Subcutaneous adipose tissue (tissue), 4 donors: ENCODE results near the gene COLQ. TPM values are rescaled to one million over a fixed set of nuclear protein-coding genes. Genes with fewer than 3 reads are reported as not detected.

Experiments
- total RNA-seq, 4 donors: library from RNA; depleted of rRNA; stranded (reverse); fragments of >200 nt; gene quantifications; one replicate each; pipeline ENCODE4 v1.1.0, GENCODE V29; 2016
- TF ChIP-seq, protein P1 (sequence below): fragments of 450-650 bp; IDR thresholded peaks from one replicate; pipeline ENCODE4 v1.5.1; 2016; ENCODE audit warnings: low read depth, mild to moderate bottlenecking, control low read depth, antibody characterized with exemption, moderate library complexity

COLQ gene
- total RNA-seq, result 1 to 10 TPM; 2.0 to 5.1 (median 3.5) TPM

- TF ChIP-seq, protein P1, sequence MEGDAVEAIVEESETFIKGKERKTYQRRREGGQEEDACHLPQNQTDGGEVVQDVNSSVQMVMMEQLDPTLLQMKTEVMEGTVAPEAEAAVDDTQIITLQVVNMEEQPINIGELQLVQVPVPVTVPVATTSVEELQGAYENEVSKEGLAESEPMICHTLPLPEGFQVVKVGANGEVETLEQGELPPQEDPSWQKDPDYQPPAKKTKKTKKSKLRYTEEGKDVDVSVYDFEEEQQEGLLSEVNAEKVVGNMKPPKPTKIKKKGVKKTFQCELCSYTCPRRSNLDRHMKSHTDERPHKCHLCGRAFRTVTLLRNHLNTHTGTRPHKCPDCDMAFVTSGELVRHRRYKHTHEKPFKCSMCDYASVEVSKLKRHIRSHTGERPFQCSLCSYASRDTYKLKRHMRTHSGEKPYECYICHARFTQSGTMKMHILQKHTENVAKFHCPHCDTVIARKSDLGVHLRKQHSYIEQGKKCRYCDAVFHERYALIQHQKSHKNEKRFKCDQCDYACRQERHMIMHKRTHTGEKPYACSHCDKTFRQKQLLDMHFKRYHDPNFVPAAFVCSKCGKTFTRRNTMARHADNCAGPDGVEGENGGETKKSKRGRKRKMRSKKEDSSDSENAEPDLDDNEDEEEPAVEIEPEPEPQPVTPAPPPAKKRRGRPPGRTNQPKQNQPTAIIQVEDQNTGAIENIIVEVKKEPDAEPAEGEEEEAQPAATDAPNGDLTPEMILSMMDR, result no peak
Measured at GRCh38 chr3:15521573-15521965, at the start of gene COLQ. Gene COLQ (minus strand): TSS chr3:15521706. CDS start chr3:15521625, 81 bp downstream.

- TF ChIP-seq, protein P1, result no peak
Measured at GRCh38 chr3:15563190-15563589, 41.7 kb upstream of the COLQ start.

GRCh38 chr3:15562560-15562959, 41.1 kb upstream of the COLQ start:
- TF ChIP-seq, protein P1, result no peak

DNA sequence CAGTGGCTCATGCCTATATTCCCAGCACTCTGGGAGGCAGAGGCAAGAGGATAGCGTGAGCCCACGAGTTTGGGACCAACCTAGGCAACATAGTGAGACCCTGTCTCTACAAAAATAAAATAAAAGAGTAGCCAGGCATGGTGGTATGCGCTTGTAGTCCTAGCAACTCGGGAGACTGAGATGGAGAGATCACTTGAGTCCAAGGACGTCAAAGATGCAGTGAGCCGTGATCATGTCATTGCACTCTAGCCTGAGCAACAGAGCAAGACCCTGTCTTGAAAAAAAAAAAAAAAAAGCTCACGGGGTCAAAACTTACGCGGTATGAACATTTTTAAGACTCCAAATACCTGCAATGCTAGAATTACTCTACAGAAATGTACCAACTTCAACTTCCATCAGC, 37.1 kb upstream of the COLQ start:
- TF ChIP-seq, protein P1, result no peak

- TF ChIP-seq, protein P1, result no peak
Measured at GRCh38 chr3:15557511-15557946, 36.0 kb upstream of the COLQ start.

DNA sequence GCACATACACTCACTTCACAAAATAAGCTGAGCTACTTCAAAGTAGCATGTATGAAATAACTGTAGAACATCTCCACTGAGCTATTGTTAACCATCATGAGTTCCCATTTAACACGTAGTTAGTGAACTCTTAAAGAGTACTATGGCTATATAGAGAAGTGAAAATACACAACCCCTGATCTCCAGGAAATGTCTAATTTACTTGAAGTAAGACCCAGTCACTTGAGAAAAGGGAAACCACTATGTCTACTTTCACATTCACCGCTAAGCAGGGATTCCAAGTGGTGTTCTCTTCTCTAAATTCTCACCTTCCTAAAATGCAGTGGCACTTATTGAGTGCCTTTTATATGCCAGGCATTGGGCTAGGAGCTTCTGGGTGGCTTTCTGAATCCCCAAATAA, 35.0 kb upstream of the COLQ start:
- TF ChIP-seq, protein P1, result no peak

GRCh38 chr3:15553749-15554148, 32.2 kb upstream of the COLQ start:
- TF ChIP-seq, protein P1, result no peak

- TF ChIP-seq, protein P1, result no peak
Measured at GRCh38 chr3:15551902-15552301, 30.4 kb upstream of the COLQ start.
